A549 (cell line): ENCODE data around the gene SIRT6. TPM values are rescaled to one million over a fixed set of nuclear protein-coding genes. Genes with fewer than 3 reads are reported as not detected.
"Not testable (repeated sequence)": the region's sequence is repeated elsewhere in the genome, so short reads cannot be mapped to it uniquely, and the experiment has no call there.

ENCODE experiments used
- ATAC-seq, 2 experiments: fragments of 200-7000 bp in 1 of 2; fragments of >200 bp in 1 of 2; cut with Nextera tagmentation in 1 of 2; cut with Tn5 transposase in 1 of 2; 3 replicates each; pipeline versions ENCODE4 v1.8.0 to v1.9.1; 2018 to 2020; ENCODE audit warnings: mild to moderate bottlenecking in 1 of 2, moderate library complexity in 1 of 2
- CTCF ChIA-PET: fragments of 300-600 bp; sonication (Branson Sonifier 250); formaldehyde crosslinking; extraction: SDS; loops from one replicate; lab custom pipeline; 2021; ENCODE audit warnings: antibody characterized with exemption, inconsistent platforms; lab: Yijun Ruan, JAX
- POLR2A ChIA-PET: fragments of 350-600 bp; formaldehyde crosslinking; extraction: SDS; loops from one replicate; lab custom pipeline; 2021; ENCODE audit warnings: antibody characterized with exemption, inconsistent platforms; lab: Yijun Ruan, JAX
- DNase-seq, 2 experiments: peaks; one replicate each; pipeline versions ENCODE4 v3.0.0 to v3.0.0-alpha.2; 2011 to 2016; ENCODE audit warnings: low read depth in 1 of 2, low spot score in 1 of 2
- FAIRE-seq: peaks from 2 replicates; lab custom pipeline; 2011; peaks lifted over from hg19 to GRCh38; lab: Jason Lieb, UNC
- H3K27ac ChIP-seq, 2 experiments: fragments of >200 bp; sonication (Bioruptor Twin); formaldehyde crosslinking; 3 replicates each; pipeline ENCODE4 v1.5.1; 2016 to 2017
- H3K4me1 ChIP-seq: fragments of >200 bp; sonication (Bioruptor Twin); formaldehyde crosslinking; 3 replicates; pipeline ENCODE4 v1.6.1; 2016
- H3K4me2 ChIP-seq: fragments of >200 bp; sonication (Bioruptor Twin); formaldehyde crosslinking; 3 replicates; pipeline ENCODE4 v1.6.1; 2016
- H3K4me3 ChIP-seq: fragments of >200 bp; sonication (Bioruptor Twin); formaldehyde crosslinking; 3 replicates; pipeline ENCODE4 v1.5.1; 2016
- H3K9me3 ChIP-seq: fragments of >200 bp; sonication (Bioruptor Twin); formaldehyde crosslinking; 3 replicates; pipeline ENCODE4 v1.6.1; 2016
- BCL3 ChIP-seq: fragments of >200 bp; sonication (Bioruptor Twin); formaldehyde crosslinking; IDR thresholded peaks from 3 replicates; pipeline ENCODE4 v1.6.1; 2016
- BHLHE40 ChIP-seq: IDR thresholded peaks from 2 replicates; pipeline ENCODE4 v1.6.1; 2012; ENCODE audit warnings: low read depth, low read length, inconsistent platforms
- CBX8 ChIP-seq: fragments of 200-600 bp; sonication (generic); IDR thresholded peaks from 2 replicates; pipeline ENCODE4 v1.6.1; 2016
- CEBPB ChIP-seq, 2 experiments: fragments of >200 bp in 1 of 2; sonication (Bioruptor Twin) in 1 of 2; formaldehyde crosslinking in 1 of 2; IDR thresholded peaks; 2 replicates each; pipeline ENCODE4 v1.6.1; 2012 to 2016
- CHD2 ChIP-seq: fragments of 150-350 bp; IDR thresholded peaks from 2 replicates; pipeline ENCODE4 v1.6.1; 2014; ENCODE audit warnings: low read length; ENCODE audit not compliant: partially characterized antibody
- CHD4 ChIP-seq: fragments of 200-600 bp; sonication (generic); IDR thresholded peaks from 2 replicates; pipeline ENCODE4 v1.6.1; 2016; ENCODE audit warnings: antibody characterized with exemption, mild to moderate bottlenecking, borderline replicate concordance
- EHF ChIP-seq: fragments of 250-450 bp; sonication (Bioruptor Pico); IDR thresholded peaks from 2 replicates; pipeline ENCODE4 v1.5.0; 2020; ENCODE audit warnings: mild to moderate bottlenecking
- EP300 ChIP-seq, 2 experiments: fragments of >200 bp; sonication (Bioruptor Twin); formaldehyde crosslinking; IDR thresholded peaks; 2 replicates in 1 of 2; 3 replicates in 1 of 2; pipeline ENCODE4 v1.6.1; 2016 to 2017
- FOSB ChIP-seq: fragments of 250-450 bp; sonication (Bioruptor Pico); IDR thresholded peaks from 2 replicates; pipeline ENCODE4 v1.5.0; 2020; ENCODE audit warnings: mild to moderate bottlenecking, moderate library complexity
- FOSL2 ChIP-seq, 2 experiments: fragments of 450-650 bp in 1 of 2; fragments of >200 bp in 1 of 2; sonication (Bioruptor Twin) in 1 of 2; formaldehyde crosslinking; IDR thresholded peaks; 2 replicates each; pipeline versions ENCODE4 v1.5.0 to v1.6.1; 2016 to 2020; ENCODE audit warnings: mild to moderate bottlenecking in 1 of 2, moderate library complexity in 1 of 2
- HOXB13 ChIP-seq: fragments of 250-450 bp; sonication (Bioruptor Pico); IDR thresholded peaks from 2 replicates; pipeline ENCODE4 v1.5.0; 2020; ENCODE audit warnings: low read depth, mild to moderate bottlenecking, moderate library complexity
- HOXB5 ChIP-seq: fragments of 250-450 bp; sonication (Bioruptor Pico); IDR thresholded peaks from 2 replicates; pipeline ENCODE4 v1.5.0; 2020; ENCODE audit warnings: mild to moderate bottlenecking, moderate library complexity
- JUNB ChIP-seq: fragments of >200 bp; sonication (Bioruptor Twin); formaldehyde crosslinking; IDR thresholded peaks from 2 replicates; pipeline ENCODE4 v1.6.1; 2016
- MAFK ChIP-seq: fragments of 450-650 bp; IDR thresholded peaks from 2 replicates; pipeline ENCODE4 v1.6.1; 2014; ENCODE audit not compliant: partially characterized antibody
- MAX ChIP-seq: IDR thresholded peaks from 2 replicates; pipeline ENCODE4 v1.6.1; 2012
- NR3C1 ChIP-seq: fragments of >200 bp; sonication (Bioruptor Twin); formaldehyde crosslinking; IDR thresholded peaks from 3 replicates; pipeline ENCODE4 v1.6.1; 2017
- PHF8 ChIP-seq: fragments of 200-600 bp; sonication (generic); IDR thresholded peaks from 2 replicates; pipeline ENCODE4 v1.6.1; 2016; ENCODE audit warnings: low read depth, mild to moderate bottlenecking, antibody characterized with exemption, moderate library complexity, borderline replicate concordance
- RAD21 ChIP-seq, 2 experiments: fragments of >200 bp in 1 of 2; sonication (Bioruptor Twin) in 1 of 2; formaldehyde crosslinking in 1 of 2; IDR thresholded peaks in 1 of 2; conservative IDR thresholded peaks in 1 of 2; 2 replicates in 1 of 2; 3 replicates in 1 of 2; pipeline ENCODE4 v1.6.1; 2012 to 2018; ENCODE audit warnings: inconsistent platforms in 1 of 2
- RARB ChIP-seq: fragments of 250-450 bp; sonication (Bioruptor Pico); IDR thresholded peaks from 2 replicates; pipeline ENCODE4 v1.8.0; 2021; ENCODE audit warnings: mild to moderate bottlenecking, moderate library complexity
- RCOR1 ChIP-seq: fragments of 150-350 bp; IDR thresholded peaks from 2 replicates; pipeline ENCODE4 v1.6.1; 2014; ENCODE audit warnings: antibody characterized with exemption, low read length, low read depth
- RFX5 ChIP-seq: fragments of 450-650 bp; IDR thresholded peaks from 2 replicates; pipeline ENCODE4 v1.7.1; 2014; ENCODE audit warnings: antibody characterized with exemption, mild to moderate bottlenecking, moderate library complexity
- ZC3H11A ChIP-seq: fragments of 450-650 bp; IDR thresholded peaks from 2 replicates; pipeline ENCODE4 v1.6.1; 2014; ENCODE audit warnings: antibody characterized with exemption, mild to moderate bottlenecking
- WGBS: methylation state at CpG from one replicate; pipeline ENCODE4 v1.1.6; 2017; ENCODE audit errors: missing lambda C conversion rate; 5-methylcytosine and 5-hydroxymethylcytosine counted together
- polyA plus RNA-seq, 4 experiments: library from polyadenylated mRNA; depleted of rRNA in 3 of 4; stranded (reverse); fragments of >200 nt; fragmentation: RNase III in 1 of 4; extraction: RNeasy Plus Mini Kit Qiagen cat#74134 plus additional on column Dnase treatment in 1 of 4; gene quantifications; 2 replicates in 3 of 4; 3 replicates in 1 of 4; pipeline ENCODE4 v1.2.3, GENCODE V29; 2011 to 2017
- TF ChIP-seq, protein P1 (sequence below): IDR thresholded peaks from 2 replicates; pipeline ENCODE4 v1.6.1; 2012; ENCODE audit warnings: low read depth, borderline replicate concordance
- TF ChIP-seq, protein P2 (sequence below): fragments of 200-600 bp; sonication (generic); IDR thresholded peaks from 2 replicates; pipeline ENCODE4 v1.6.1; 2016; ENCODE audit warnings: antibody characterized with exemption, mild to moderate bottlenecking, moderate library complexity

SIRT6 gene
- polyA plus RNA-seq, 2 of the 4 experiments (the other 2 are of a cell fraction) = 11.7 to 21.6 TPM

DNA sequence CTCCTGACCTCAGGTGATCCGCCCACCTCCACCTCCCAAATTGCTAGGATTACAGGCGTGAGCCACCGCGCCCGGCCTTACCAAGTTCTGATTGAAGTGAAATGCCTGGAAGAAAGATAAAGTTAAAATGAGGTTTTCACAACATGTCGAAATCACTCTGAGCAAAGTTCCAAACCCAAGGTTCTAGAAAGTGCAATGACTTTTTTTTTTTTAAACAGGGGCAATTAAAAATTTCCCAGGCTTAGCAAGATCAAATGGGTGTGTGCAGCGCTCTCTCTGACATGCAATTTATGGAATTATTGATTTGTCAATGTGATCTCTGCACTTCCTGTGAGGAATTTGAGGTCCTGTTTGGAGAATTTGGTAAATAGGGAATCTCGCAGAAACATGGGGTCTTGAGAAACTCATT lies 45.7 kb downstream of the SIRT6 start:
- no peak overlapping the region for H3K27ac ChIP-seq
- ATAC-seq (no peak), DNase-seq (no peak), FAIRE-seq (no peak)
- TF ChIP-seq JUNB (no peak), CHD4 (no peak), PHF8 (no peak), EHF (CRISPR knock-in tag) (no peak), RAD21 (conservative IDR thresholded peaks at IDR 0.05 in 1 of 2, IDR thresholded peaks at IDR 0.05 in 1 of 2) (no peak), CHD2 (no peak), BHLHE40 (no peak), FOSB (no peak), EP300 (IDR thresholded peaks at IDR 0.05) (no peak), CEBPB (IDR thresholded peaks at IDR 0.05) (no peak), RARB (no peak), NR3C1 (no peak), FOSL2 (IDR thresholded peaks at IDR 0.05) (no peak), FOSL2 (CRISPR knock-in tag; IDR thresholded peaks at IDR 0.05) (no peak), MAFK (no peak), CBX8 (no peak), RFX5 (no peak)
- TF ChIP-seq, protein P1, sequence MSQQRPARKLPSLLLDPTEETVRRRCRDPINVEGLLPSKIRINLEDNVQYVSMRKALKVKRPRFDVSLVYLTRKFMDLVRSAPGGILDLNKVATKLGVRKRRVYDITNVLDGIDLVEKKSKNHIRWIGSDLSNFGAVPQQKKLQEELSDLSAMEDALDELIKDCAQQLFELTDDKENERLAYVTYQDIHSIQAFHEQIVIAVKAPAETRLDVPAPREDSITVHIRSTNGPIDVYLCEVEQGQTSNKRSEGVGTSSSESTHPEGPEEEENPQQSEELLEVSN = no peak
- TF ChIP-seq, protein P2, sequence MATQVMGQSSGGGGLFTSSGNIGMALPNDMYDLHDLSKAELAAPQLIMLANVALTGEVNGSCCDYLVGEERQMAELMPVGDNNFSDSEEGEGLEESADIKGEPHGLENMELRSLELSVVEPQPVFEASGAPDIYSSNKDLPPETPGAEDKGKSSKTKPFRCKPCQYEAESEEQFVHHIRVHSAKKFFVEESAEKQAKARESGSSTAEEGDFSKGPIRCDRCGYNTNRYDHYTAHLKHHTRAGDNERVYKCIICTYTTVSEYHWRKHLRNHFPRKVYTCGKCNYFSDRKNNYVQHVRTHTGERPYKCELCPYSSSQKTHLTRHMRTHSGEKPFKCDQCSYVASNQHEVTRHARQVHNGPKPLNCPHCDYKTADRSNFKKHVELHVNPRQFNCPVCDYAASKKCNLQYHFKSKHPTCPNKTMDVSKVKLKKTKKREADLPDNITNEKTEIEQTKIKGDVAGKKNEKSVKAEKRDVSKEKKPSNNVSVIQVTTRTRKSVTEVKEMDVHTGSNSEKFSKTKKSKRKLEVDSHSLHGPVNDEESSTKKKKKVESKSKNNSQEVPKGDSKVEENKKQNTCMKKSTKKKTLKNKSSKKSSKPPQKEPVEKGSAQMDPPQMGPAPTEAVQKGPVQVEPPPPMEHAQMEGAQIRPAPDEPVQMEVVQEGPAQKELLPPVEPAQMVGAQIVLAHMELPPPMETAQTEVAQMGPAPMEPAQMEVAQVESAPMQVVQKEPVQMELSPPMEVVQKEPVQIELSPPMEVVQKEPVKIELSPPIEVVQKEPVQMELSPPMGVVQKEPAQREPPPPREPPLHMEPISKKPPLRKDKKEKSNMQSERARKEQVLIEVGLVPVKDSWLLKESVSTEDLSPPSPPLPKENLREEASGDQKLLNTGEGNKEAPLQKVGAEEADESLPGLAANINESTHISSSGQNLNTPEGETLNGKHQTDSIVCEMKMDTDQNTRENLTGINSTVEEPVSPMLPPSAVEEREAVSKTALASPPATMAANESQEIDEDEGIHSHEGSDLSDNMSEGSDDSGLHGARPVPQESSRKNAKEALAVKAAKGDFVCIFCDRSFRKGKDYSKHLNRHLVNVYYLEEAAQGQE = no peak
- H3K4me2 ChIP-seq = no peak overlapping the region
- ChIA-PET CTCF (no interaction called here), POLR2A (no interaction called here)
- no peak overlapping the region for H3K4me3 ChIP-seq
- whole genome bisulfite sequencing = 89% methylated on average over 8 of the region's 8 CpGs
- no peaks in the 10 kb centered on the region for H3K9me3 ChIP-seq
- H3K4me1 ChIP-seq = peaks cover 27% of the 10 kb centered on the region

DNA sequence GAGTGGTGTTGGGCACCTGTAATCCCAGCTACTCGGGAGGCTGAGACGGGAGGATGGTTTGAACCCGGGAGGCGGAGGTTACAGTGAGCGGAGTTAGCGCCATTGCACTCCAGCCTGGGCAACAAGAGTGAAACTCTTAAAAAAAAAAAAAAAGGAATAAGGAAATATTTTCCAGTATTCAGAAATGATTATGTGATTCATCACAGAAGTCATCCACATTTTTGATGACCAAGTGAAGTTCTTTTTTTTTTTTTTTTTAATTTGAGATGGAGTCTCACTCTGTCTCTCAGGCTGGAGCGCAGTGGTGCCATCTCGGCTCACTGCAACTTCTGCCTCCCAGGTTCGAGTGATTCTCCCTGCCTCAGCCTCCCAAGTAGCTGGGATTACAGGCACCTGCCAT lies 47.0 kb downstream of the SIRT6 start:
- Histone ChIP-seq H3K27ac (peak overlapping the region; percentile 3 to 68; a peak in 3 of 6 replicates), H3K4me1 (peaks cover 30% of the 10 kb centered on the region)
- H3K9me3 ChIP-seq, ATAC-seq, H3K4me2 ChIP-seq, DNase-seq, FAIRE-seq, H3K4me3 ChIP-seq, POLR2A ChIA-PET: not testable (repeated sequence)
- CTCF ChIA-PET = interaction anchor here (0.9 to 2.2 kb wide), 3 partner anchors 65 to 94 kb away, joined by 3 to 6 read pairs (median 3); partner anchors contain the start of gene EBI3
- WGBS = 91% methylated on average over 9 of the region's 9 CpGs

DNA sequence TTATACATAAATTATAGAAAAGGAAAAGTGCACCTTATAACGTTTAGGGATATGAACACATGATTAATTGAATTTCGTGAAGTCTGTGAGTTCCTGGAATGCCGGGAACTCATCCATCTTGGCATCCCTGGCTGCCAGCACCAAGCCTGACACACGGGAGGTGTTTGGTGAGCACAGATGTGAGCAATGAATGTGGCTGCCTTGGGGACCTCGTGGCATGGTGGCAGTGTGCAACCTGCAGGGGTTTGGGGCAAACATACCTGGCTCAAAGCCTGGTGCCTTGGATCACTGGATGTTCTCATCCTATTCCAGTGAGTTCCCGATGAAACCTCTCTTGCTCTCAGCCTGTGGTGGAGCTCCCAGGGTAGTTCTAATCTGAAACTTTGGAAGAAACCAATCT lies 48.0 kb downstream of the SIRT6 start:
- H3K27ac ChIP-seq = peak overlapping the region; percentile 54 to 68; a peak in 4 of 6 replicates
- no peak for FAIRE-seq

More for the DNA sequence above, 48.0 kb downstream of the SIRT6 start:
- 0 out of 6 replicates have a peak, but pooled peaks of 1 of the 2 experiments have one; percentile 22 for ATAC-seq
- H3K4me3 ChIP-seq = no peak overlapping the region
- ChIA-PET CTCF (interaction anchor here (0.9 to 2.2 kb wide), 3 partner anchors 66 to 95 kb away, joined by 3 to 6 read pairs (median 3); partner anchors contain the start of gene EBI3), POLR2A (no interaction called here)
- no peaks in the 10 kb centered on the region for H3K9me3 ChIP-seq
- DNase-seq = no peak
- H3K4me1 ChIP-seq = peaks cover 33% of the 10 kb centered on the region
- WGBS = 54% methylated on average over 6 of the region's 6 CpGs
- H3K4me2 ChIP-seq = no peak overlapping the region
- TF ChIP-seq ZC3H11A = no peak
- no peak for TF ChIP-seq HOXB13 (CRISPR knock-in tag)
- TF ChIP-seq RCOR1 = no peak
- TF ChIP-seq HOXB5 (CRISPR knock-in tag) = no peak
- no peak for TF ChIP-seq MAX
- TF ChIP-seq BCL3 = no peak
- no peak for TF ChIP-seq FOSL2 (IDR thresholded peaks at IDR 0.05)
- TF ChIP-seq FOSL2 (CRISPR knock-in tag; IDR thresholded peaks at IDR 0.05) = no peak
- TF ChIP-seq JUNB = no peak
- TF ChIP-seq RFX5 = no peak
